Hematopoietic multipotent progenitor cell treated with erythropoietin and hydrocortisone succinate and interleukin-3 and kit ligand, for 8 days (in vitro differentiated cells): ENCODE data around the gene RAMP3.

Experiments used
- DNase-seq: peaks from one replicate; pipeline ENCODE4 v3.0.0-alpha.2; 2015

The RAMP3 gene

GRCh38 chr7:45225948-45226335, 68.4 kb downstream of the RAMP3 start:
- DNase-seq, result no peak

- peak; percentile 96 for DNase-seq
These were observed 71.7 kb downstream of the RAMP3 start for GRCh38 chr7:45229156-45229920.

GRCh38 chr7:45230083-45230482, 72.5 kb downstream of the RAMP3 start:
- DNase-seq, result no peak

- peak; percentile 26 for DNase-seq
These were observed 73.1 kb downstream of the RAMP3 start for GRCh38 chr7:45230611-45231165.

GRCh38 chr7:45233249-45233775, 75.7 kb downstream of the RAMP3 start:
- peak; percentile 30 for DNase-seq
